HepG2 (cell line): ENCODE data around the gene STC2. TPM values are rescaled to one million over a fixed set of nuclear protein-coding genes. Genes with fewer than 3 reads are reported as not detected.

Experiments used
- ARID5B ChIP-seq: IDR thresholded peaks from 2 replicates; pipeline ENCODE4 v1.4.0; 2020; ENCODE audit warnings: mild to moderate bottlenecking, missing genetic modification reagents
- FOXJ3 ChIP-seq: sonication (generic); formaldehyde crosslinking; IDR thresholded peaks from 2 replicates; pipeline ENCODE4 v1.4.0; 2020; ENCODE audit warnings: missing genetic modification reagents, mild to moderate bottlenecking, borderline replicate concordance
- HOXA7 ChIP-seq: sonication (generic); formaldehyde crosslinking; IDR thresholded peaks from 2 replicates; pipeline ENCODE4 v1.8.1; 2022; ENCODE audit warnings: mild to moderate bottlenecking, missing genetic modification reagents, moderate library complexity
- KAT2B ChIP-seq: fragments of 150-350 bp; IDR thresholded peaks from 2 replicates; pipeline ENCODE4 v1.6.1; 2014; ENCODE audit warnings: low read depth, low read length, borderline replicate concordance
- YEATS2 ChIP-seq: sonication (generic); formaldehyde crosslinking; IDR thresholded peaks from 2 replicates; pipeline ENCODE4 v1.4.0; 2020; ENCODE audit warnings: missing genetic modification reagents, borderline replicate concordance
- ZBTB49 ChIP-seq: sonication (generic); formaldehyde crosslinking; IDR thresholded peaks from 2 replicates; pipeline ENCODE4 v1.4.0; 2020; ENCODE audit warnings: missing genetic modification reagents, borderline replicate concordance
- ZFP36 ChIP-seq: fragments of 150-350 bp; IDR thresholded peaks from 2 replicates; pipeline ENCODE4 v1.6.1; 2018; ENCODE audit warnings: borderline replicate concordance, low read length, low read depth; ENCODE audit not compliant: partially characterized antibody
- ZFP90 ChIP-seq: sonication (generic); formaldehyde crosslinking; IDR thresholded peaks from 2 replicates; pipeline ENCODE4 v1.8.0; 2022; ENCODE audit warnings: missing genetic modification reagents, mild to moderate bottlenecking, inconsistent platforms, borderline replicate concordance
- ZNF414 ChIP-seq: sonication (generic); formaldehyde crosslinking; IDR thresholded peaks from 2 replicates; pipeline ENCODE4 v1.5.0; 2020; ENCODE audit warnings: missing genetic modification reagents
- ZNF878 ChIP-seq: sonication (generic); formaldehyde crosslinking; IDR thresholded peaks from 2 replicates; pipeline ENCODE4 v1.8.1; 2023; ENCODE audit warnings: mild to moderate bottlenecking, missing genetic modification reagents, moderate library complexity
- polyA plus RNA-seq, 8 experiments: library from polyadenylated mRNA; depleted of rRNA in 3 of 8; stranded (reverse) in 7 of 8; unstranded in 1 of 8; fragments of >200 nt; fragmentation: Illumina TruSeq in 4 of 8; extraction: Trizol in 4 of 8; gene quantifications; 2 replicates each; pipeline versions ENCODE4 v1.2.1 to v1.2.3, GENCODE V29; 2011 to 2016; ENCODE audit warnings: low read depth in 4 of 8, missing spikeins in 1 of 8, mixed read lengths in 1 of 8; ENCODE audit not compliant: insufficient read depth in 1 of 8
- total RNA-seq, 5 experiments: library from RNA; depleted of rRNA; stranded (reverse); fragments of >200 nt; fragmentation: Illumina TruSeq; extraction: Trizol; gene quantifications; 2 replicates each; pipeline ENCODE4 v1.2.3, GENCODE V29; 2016; ENCODE audit warnings: low read depth in 1 of 5
- TF ChIP-seq, protein P1 (sequence below), 2 experiments: sonication (generic) in 1 of 2; formaldehyde crosslinking in 1 of 2; IDR thresholded peaks; 2 replicates each; pipeline versions ENCODE4 v1.5.1 to v1.6.1; 2011 to 2020; ENCODE audit warnings: borderline replicate concordance in 1 of 2, low read depth in 1 of 2, low read length in 1 of 2, mild to moderate bottlenecking in 1 of 2, missing genetic modification reagents in 1 of 2, moderate library complexity in 1 of 2
- TF ChIP-seq, protein P2 (sequence below): sonication (generic); formaldehyde crosslinking; IDR thresholded peaks from 2 replicates; pipeline ENCODE4 v1.4.0; 2020; ENCODE audit warnings: missing genetic modification reagents
- TF ChIP-seq, protein P3 (sequence below): IDR thresholded peaks from 2 replicates; pipeline ENCODE4 v1.6.1; 2016; ENCODE audit warnings: low read depth, borderline replicate concordance

The STC2 gene
- total and polyA plus RNA-seq, 2 of the 13 experiments (the other 11 are each of a cell fraction or from before 2014, with no cell fraction given), result 27.1 to 69.2 TPM

DNA sequence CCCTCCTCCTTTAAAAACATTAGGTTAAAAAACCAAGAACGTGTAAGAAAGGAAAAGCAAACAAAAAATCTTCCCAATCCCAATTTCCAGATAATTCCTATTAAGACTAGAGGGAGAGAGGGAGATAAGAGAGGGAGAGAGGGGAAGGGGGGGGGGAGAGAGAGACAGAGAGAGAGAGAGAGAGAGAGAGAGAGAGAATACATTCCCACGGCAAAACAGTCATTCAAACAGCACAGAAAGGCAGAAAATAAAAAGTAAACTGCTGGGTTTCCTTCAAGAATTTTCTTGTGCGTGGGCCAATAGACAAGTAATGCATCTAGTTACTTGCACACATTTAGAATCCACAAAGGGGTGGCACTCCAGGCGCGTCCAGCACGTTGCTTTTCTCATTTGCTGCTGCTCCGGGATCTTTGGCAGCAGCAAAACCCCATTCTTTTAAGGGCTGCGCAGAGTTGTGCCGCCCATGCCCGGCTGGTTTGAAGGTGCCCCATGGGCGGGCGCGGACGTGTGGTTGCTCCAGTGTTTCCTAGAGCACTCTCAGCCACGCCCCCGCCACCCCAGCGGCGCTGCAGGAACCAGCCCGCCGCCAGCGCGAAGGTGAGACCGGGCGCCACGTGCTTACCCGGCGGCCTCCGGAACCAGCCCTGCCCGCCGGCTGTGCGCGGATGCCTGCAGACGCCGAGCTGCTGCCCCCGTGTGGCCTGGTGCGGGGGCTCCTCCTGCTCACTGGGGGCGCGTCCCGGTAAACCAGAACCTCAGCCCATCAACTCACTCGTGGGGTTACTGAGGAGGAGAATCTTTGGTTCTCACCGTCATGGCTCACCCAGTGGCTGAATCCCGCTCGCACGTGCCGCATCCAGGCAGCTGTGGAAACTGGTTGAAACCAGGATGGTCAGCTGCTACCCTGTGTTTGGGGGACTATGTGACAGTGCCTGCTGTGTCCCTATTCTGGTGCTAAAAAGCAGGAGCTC lies 44.6 kb downstream of the STC2 start (continued):
- TF ChIP-seq ZNF414 (peak; percentile 83; the same call in 1 of the 2 replicates), YEATS2 (CRISPR knock-in tag) (peak; percentile 78; the same call in 1 of the 2 replicates), FOXJ3 (CRISPR knock-in tag) (no peak), KAT2B (no peak), ZBTB49 (CRISPR knock-in tag) (0 out of 2 replicates have a peak, but pooled peaks have one; percentile 77), ARID5B (CRISPR knock-in tag) (peak; percentile 83), ZFP36 (no peak), ZFP90 (CRISPR knock-in tag) (peak; percentile 96; the same call in 1 of the 2 replicates), HOXA7 (CRISPR knock-in tag) (peak; percentile 92), ZNF878 (CRISPR knock-in tag) (peak; percentile 98)
- TF ChIP-seq, protein P1, sequence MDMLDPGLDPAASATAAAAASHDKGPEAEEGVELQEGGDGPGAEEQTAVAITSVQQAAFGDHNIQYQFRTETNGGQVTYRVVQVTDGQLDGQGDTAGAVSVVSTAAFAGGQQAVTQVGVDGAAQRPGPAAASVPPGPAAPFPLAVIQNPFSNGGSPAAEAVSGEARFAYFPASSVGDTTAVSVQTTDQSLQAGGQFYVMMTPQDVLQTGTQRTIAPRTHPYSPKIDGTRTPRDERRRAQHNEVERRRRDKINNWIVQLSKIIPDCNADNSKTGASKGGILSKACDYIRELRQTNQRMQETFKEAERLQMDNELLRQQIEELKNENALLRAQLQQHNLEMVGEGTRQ (IDR thresholded peaks at IDR 0.05; ENCODE audit: low read depth, low read length), result peak; percentile 20; the same call in 1 of the 2 replicates
- TF ChIP-seq, protein P1 (CRISPR knock-in tag; IDR thresholded peaks at IDR 0.05; ENCODE audit: borderline replicate concordance), result peak; percentile 63; the same call in 1 of the 2 replicates
- TF ChIP-seq, protein P2, sequence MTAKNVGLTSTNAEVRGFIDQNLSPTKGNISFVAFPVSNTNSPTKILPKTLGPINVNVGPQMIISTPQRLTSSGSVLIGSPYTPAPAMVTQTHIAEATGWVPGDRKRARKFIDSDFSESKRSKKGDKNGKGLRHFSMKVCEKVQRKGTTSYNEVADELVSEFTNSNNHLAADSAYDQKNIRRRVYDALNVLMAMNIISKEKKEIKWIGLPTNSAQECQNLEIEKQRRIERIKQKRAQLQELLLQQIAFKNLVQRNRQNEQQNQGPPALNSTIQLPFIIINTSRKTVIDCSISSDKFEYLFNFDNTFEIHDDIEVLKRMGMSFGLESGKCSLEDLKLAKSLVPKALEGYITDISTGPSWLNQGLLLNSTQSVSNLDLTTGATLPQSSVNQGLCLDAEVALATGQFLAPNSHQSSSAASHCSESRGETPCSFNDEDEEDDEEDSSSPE, result peak; percentile 97
- TF ChIP-seq, protein P3, sequence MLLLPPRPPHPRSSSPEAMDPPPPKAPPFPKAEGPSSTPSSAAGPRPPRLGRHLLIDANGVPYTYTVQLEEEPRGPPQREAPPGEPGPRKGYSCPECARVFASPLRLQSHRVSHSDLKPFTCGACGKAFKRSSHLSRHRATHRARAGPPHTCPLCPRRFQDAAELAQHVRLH (CRISPR knock-in tag), result peak; percentile 98
